Activated CD8-positive, alpha-beta memory T cell treated with anti-CD3 and anti-CD28 coated beads, Interleukin-2, amount 50 U/mL, for 1 hour (primary cell): ENCODE data around the gene PNPLA7.
"Not testable (repeated sequence)": the region's sequence is repeated elsewhere in the genome, so short reads cannot be mapped to it uniquely, and the experiment has no call there.

Source experiments
- DNase-seq: peaks from one replicate; pipeline ENCODE4 v3.0.0-alpha.2; 2020; ENCODE audit errors: extremely low read depth

Gene PNPLA7

DNA sequence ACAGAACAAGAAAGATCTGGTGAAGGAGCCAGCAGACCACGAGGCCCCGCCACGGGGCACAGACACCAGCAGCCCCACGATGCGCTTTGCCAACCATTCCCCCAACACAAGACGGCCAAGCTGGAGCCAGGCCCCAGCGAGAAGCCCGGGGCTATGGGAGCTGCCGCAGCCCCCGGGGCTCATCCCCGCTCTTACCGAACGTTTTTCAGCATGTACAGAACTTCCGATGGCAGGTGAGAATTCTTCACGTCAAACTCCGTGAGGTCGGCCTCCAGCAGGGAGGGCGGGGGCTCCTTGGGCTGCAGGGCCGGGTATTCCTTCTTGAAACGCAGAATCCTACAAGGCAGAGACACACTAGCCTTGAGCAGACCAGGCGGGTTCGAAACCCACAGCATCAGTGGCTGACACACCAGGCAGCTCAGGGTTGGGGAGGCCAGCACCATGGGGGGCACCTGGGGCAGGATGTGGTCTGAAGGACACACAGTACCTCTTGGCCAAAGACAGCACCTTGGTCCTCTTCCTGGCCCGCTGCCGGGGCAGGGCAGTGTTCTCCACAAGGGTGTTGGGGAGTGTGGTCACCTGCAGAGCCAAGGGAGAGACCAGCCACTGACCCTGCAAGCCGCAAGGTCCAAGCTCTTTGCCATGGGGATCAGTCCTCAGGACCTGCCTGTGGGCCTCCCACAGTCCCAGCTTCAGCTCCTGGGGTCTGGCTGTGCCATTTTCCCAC, 6.8 kb downstream of the PNPLA7 start:
- DNase-seq: no peak

- no peak for DNase-seq
Measured at GRCh38 chr9:137542486-137542885, 7.7 kb downstream of the PNPLA7 start.

DNA sequence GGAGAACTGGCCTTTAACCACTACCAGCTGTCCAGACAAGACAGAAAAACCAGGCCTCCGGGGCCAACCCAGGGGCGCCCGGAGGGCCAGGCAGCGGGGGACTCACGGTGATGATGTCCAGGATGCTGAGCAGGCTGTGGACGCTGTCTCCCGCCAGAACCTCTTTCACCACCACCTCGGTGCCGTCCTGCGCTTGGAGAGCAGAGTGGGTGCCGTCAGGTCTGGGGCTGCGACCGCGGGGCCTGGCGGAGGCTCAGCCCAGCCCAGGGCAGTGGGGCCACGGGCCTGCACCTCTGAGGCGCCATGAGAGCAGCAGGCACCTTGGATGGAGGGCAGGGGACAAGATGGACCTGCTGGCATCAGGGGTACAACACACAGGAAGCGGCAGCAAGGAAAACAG, 9.7 kb downstream of the PNPLA7 start:
- DNase-seq: no peak

DNA sequence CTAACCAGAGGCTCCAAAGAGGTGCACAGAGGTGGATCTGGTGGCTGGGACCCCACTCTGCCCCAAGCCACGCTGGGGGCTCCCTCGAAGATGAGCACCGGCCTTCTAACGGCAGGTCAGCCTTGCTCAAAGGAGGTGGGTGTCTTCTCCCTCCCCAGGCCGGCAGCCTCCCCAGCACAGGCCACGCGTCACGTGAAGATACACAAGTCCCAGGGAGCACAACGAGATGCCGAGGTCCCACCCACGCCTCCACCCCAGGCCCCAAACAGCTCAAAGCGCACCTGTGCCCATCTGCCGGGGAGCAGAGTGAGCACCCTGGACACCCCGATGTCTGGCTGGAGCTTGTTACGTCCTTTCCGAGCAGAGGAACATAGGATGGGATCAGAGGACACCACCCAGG, 12.1 kb downstream of the PNPLA7 start:
- DNase-seq: no peak

GRCh38 chr9:137536594-137537131, 13.5 kb downstream of the PNPLA7 start:
- DNase-seq: not testable (repeated sequence)

DNA sequence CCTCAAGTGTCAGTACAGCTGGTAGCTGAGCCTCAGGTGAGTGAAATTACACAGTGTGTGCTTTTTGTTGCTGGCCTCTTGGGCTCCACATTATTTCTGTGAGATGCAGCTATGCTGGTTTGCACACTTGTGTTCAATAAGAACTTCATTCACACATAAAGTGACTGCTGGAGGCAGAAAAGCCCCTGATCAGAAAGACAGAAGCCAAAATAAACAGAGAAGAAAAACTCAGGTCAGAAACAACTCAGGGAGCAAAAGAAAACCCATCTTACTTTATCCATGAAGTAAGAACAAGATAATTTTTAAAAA, 15.1 kb downstream of the PNPLA7 start:
- no peak for DNase-seq

DNA sequence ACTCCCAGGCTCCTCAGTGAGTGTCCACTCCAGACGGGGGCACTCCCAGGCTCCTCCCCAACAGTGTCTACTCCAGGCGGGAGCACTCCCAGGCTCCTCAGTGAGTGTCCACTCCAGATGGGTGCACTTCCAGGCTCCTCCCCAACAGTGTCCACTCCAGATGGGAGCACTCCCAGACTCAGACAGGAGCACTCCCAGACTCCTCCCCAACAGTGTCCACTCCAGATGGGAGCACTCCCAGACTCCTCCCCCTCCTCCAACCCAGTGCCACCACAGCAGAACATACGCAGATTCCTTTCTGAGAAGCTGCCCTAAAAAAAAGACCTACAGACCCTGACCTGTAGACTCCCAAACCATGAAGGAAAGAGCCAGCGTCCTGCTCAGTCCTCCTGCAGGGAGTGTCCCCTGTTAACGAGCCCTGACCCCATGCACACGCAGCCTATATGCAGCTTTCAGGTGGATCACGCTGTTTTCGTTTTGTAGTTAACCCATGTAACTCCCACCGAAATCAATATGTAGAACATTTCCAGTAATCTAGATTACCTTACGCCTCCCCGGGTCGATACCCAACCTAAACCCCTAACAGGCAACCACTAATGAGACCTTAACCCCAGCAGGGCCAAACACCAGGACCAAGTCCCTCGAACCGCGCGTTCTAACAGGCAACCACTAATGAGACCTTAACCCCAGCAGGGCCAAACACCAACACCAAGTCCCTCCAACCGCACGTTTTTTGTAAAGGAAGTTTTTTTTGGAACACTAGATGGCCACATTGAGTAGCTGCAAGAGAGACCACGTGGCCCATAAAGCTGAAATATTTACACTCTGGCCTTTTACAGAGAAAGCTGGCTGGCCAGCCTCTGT, 15.7 kb downstream of the PNPLA7 start:
- DNase-seq: no peak

DNA sequence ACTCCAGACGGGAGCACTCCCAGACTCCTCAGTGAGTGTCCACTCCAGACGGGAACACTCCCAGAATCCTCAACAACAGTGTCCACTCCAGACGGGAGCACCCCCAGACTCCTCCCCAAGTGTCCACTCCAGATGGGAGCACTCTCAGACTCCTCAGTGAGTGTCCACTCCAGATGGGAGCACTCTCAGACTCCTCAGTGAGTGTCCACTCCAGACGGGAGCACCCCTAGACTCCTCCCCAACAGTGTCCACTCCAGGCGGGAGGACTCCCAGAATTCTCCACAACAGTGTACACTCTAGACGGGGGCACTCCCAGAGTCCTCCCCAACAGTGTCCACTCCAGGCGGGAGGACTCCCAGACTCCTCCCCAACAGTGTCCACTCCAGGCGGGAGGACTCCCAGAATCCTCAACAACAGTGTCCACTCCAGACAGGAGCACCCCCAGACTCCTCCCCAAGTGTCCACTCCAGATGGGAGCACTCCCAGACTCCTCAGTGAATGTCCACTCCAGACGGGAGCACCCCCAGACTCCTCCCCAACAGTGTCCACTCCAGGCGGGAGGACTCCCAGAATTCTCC, 17.2 kb downstream of the PNPLA7 start:
- DNase-seq: not testable (repeated sequence)

DNA sequence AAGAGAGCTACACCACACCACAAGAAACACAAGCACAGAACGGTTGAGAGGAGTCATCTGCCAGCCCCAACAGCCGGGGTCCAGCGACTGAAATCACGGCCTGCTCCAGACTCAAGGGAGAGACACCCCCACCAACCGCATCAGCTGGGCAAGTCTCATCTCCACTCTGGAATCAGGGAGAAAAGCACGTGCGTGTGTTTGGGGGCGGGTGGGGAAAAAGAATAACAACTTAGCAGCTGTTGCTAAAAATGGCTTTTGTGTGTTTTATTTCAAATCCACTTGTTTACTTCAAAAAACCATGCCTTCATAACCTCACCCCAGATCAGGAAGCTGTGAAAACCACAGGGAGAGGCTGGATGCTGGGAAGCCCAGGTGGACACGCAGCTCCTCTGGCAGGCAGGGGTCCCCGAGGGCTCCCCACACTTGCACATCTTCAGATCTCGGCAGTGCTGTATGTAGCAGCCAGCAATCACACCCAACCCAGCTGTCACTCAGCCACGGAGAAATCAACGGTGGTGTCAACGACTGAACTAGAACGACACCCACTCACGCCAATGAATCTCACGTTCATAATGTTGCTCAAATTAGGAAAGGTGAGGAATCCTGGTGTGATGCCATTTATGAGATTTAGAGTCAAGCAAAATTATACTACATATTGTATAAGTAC, 19.0 kb downstream of the PNPLA7 start:
- DNase-seq: no peak

DNA sequence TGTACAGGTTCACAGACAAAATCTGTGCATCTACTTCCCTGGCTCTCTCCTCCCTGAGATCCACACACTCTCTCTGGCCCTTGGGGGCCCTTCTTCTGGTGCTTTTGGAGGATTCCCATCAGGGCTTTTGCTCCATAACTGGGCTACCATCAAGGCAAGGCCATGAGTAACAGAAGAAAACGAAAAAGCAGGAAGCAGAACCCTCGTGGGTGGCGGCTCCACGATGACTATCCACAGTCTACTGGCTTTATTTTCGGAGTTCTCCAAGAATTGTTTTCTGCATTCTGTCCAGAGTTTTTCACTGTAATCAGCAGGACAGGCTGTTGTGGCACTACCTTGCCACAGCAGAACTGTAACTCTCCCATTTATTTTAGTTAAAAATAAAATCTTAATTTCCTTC, 19.9 kb downstream of the PNPLA7 start:
- DNase-seq: no peak

GRCh38 chr9:137524981-137525317, 25.3 kb downstream of the PNPLA7 start:
- DNase-seq: no peak

GRCh38 chr9:137524161-137524980, 25.8 kb downstream of the PNPLA7 start:
- no peak for DNase-seq

- no peak for DNase-seq
Measured at GRCh38 chr9:137522746-137523455, 27.3 kb downstream of the PNPLA7 start.

- no peak for DNase-seq
Measured at GRCh38 chr9:137521405-137521985, 28.7 kb downstream of the PNPLA7 start.

- DNase-seq: no peak
Measured at GRCh38 chr9:137520614-137521404, 29.4 kb downstream of the PNPLA7 start.

DNA sequence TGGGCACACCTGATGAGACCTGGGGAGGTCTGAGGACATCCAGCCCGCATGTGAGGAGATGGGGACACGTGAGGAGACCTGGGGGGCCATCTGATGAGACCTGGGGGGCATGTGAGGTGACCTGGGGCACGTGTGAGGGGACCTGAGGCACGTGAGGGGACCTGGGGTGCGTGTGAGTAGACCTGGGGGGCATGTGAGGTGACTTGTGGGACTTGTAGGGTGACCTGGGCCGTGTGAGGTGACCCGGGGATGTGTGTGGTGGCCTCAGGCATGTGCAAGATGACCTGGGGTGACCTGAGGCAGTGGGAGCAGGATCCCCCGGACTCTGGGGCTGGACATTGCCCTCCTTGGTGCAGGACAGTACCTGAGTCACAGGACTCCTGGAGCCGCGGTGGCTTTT, 30.6 kb downstream of the PNPLA7 start:
- DNase-seq: no peak

- not testable (repeated sequence) for DNase-seq
Measured at GRCh38 chr9:137518661-137519459, 31.3 kb downstream of the PNPLA7 start.

DNA sequence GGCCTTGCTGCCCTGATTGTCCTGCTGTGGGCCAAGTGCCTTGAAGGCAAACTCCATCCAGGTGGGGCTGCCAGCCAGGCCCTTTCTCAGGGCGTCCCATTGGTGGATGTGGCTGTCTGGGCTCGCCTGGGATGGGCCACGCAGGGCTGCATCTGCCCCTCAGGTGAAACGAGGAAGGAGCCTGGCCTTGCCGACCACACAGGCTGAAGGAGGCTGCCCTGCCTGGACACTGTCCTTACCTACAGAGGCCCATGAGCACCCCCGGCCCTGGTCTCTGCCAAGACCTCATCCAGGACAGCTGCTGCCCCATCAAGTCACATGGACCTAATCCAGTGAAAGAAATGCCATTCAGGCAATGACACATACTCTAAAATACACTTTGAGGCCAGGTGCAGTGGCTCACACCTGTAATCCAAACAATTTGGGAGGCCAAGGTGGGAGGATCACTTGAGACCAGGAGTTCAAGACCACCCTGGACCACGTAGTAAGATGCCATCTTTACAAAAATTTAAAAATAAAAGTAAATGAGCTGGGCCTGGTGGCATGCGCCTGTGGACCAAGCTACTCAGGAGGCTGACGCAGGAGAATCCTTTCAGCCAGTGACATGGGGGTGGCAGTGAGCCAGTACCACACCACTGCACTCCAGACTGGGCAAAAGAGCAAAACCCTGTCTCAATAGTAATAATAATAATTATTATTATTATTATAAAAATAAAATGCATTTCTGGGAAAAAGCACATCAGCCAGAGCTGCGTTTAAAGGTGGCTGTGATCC, 33.9 kb downstream of the PNPLA7 start:
- no peak for DNase-seq
